SK-MEL-5 (cell line): ENCODE data around the gene POLR3B. TPM values are rescaled to one million over a fixed set of nuclear protein-coding genes. Genes with fewer than 3 reads are reported as not detected.
"Not testable (repeated sequence)": the region's sequence is repeated elsewhere in the genome, so short reads cannot be mapped to it uniquely, and the experiment has no call there.

Experiments
- DNase-seq: peaks from one replicate; pipeline ENCODE4 v3.0.0-alpha.2; 2016; ENCODE audit warnings: low read depth, low spot score
- in situ Hi-C: cut with HindIII; loops from 2 replicates; pipeline ENCODE4 v1.10.0; 2016; ENCODE audit warnings: low sequenced_read_pairs, high pct_unique_total_duplicates, low pct_unique_long_range_greater_than_20kb
- total RNA-seq: library from RNA; depleted of rRNA; stranded (reverse); fragments of >200 nt; shearing (Covaris generic); gene quantifications from 2 replicates; pipeline ENCODE4 v1.2.3, GENCODE V29; 2014

Gene POLR3B
- total RNA-seq, 1 experiment from 2014 or later: 12.4 TPM

DNA sequence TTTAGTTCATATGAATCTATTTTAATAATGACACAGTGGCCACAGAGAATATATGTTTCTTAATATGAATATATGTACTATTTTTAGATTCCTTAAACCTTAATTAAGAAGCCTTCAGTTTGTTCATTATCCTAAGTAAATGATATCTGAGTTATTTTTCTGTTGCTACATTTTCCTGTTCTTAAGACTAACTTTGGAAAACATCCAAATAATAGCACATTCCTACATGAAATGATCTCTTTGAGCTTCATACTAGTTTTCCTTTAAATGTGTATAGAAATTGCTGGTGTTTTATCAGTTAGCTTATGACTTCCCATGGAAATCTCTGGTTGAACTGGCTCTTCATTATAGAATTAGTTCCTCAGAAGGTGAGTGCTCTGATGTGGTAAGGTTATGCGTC, 72.1 kb downstream of the POLR3B start:
- in situ Hi-C loops: no loop called here
- no peak for DNase-seq

DNA sequence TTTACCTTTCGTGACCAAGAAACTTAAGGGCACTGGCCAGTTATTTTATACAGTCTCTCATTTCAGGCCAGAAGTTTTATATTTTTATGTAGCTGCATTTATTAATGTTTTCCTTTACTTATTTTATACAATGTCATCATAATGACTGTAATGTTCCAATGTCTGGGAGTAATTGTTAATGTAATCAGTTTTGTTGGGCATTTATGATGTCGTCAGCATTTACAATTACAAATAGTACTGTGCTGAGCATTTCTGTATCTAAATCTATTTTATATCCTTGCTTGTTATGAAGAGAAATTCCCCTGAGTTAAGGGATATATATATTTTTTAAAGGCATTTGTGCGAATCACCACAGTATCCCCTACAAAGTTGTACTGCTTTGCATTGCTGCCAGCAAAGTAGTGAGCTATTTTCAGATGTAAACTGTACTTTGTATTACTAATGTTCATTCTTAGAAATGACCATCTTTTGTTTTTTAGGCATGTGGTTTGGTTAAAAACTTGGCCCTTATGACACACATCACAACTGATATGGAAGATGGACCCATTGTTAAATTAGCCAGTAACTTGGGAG, 74.4 kb downstream of the POLR3B start:
- in situ Hi-C loops: no loop called here

DNA sequence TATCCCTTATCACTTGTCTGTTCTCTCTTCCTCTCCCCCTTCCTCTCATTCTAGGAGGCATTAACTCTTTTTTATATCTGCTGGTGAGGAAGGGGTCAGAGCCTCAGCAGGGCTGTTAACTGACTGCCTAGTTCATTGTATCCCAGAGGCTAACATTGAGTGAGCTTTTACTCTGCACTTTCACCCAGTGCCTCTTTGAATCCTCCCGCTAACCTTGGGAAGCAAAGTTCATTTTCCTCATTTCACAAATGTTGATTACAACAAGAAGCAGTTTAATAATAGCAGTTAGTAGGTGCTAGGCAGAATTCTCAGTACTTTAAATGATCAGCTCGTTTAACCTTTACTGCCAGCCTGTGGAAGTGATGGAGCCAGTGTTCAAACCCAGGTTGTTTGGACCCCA, 75.5 kb downstream of the POLR3B start:
- DNase-seq: no peak
- in situ Hi-C loops: no loop called here

More for the DNA sequence above, 74.4 kb downstream of the POLR3B start:
- no peak for DNase-seq

DNA sequence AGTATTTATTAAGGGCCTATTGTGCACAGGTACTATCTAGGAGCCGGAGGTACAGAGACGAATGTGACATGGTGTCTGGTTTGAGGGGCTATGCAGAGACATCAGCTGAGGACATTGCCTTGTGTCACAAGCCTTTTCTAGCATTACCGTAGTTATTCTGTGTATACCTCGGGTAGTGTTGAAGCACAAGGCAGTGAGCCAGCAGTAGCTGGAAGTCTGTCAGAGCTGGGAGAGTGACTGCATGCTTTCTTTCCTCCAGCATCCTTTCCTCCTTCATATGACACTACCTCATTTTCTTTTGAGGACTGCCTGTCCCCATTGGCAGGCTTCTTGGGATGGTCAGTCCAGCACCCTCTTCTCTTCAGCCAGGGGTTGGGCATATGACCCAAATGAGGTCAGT, 77.0 kb downstream of the POLR3B start:
- no peak for DNase-seq
- in situ Hi-C loops: no loop called here

DNA sequence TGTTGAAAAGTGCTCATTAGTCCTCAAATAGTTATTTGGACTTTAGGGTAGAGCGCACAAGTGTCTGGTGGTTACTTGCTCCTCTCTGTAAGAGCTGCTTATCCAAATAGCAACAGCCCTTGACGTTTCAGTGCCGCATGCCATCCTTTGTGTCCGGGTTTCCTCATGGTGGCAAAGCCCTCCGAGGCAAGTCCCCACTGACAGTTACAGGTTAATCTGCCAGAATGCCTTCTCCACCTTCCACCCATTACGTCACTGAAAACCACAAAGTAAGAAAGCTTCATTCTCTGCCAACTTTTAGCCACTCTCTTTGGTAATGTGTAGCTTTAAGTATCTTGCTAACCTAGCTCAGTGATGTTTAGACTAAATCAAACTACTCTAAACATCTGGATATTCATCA, 78.6 kb downstream of the POLR3B start:
- no peak for DNase-seq
- in situ Hi-C loops: no loop called here

DNA sequence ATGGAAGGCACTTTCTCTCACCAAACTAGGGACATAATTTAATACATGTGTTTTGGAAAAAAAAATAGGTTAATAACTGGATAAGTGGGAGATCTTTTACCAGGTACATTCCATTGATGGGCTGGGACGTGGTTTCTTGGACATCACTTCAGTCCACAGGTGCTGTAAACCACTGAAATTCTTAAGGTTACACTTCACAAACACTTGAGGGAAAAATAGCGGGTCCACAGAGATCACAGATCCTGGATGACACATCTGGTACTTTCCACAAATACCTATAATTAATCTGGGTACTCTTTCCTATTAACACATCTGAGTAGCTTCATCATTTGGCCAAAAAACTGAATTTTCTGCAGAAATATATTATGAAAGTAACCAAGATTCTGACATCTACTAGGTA, 85.0 kb downstream of the POLR3B start:
- no peak for DNase-seq
- in situ Hi-C loops: no loop called here

DNA sequence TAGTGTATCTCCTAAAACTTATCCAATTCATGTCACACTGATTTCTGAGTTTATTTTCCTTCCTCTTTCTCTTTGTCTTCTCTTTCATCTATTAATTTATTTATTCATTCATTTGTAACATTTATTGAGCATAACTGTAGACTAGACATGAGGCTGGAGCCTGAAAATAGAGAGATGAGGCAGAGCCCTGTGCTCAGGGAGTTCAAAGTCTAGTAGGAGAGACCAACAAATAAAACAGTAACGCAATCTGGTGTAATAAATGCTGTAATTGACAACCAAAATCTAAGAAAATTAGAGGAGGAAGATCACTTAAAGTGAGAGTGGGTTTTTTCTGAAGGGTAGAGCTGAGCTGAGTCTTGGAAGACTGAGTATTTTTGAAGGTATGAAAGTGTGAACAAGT, 87.5 kb downstream of the POLR3B start:
- DNase-seq: no peak
- in situ Hi-C loops: no loop called here

DNA sequence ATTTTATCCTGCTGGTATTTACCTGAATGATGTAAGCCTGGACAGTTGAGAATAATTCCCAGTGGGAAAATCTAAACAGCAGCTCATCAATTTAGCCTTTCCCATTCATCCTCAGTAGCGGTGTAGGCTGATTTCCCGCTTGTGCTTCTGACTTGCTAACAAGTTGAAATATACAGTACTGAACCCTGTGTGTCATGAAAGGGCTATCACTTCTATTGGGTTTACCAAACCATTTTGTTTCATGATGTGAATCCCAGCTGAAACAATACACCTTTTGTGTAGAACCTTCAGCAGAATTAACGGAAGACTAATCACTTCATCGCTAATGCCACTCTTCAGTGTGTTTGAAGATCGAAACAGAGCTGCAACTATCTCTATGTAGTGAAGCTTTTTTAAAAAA, 88.4 kb downstream of the POLR3B start:
- DNase-seq: peak; percentile 63
- in situ Hi-C loops: no loop called here

DNA sequence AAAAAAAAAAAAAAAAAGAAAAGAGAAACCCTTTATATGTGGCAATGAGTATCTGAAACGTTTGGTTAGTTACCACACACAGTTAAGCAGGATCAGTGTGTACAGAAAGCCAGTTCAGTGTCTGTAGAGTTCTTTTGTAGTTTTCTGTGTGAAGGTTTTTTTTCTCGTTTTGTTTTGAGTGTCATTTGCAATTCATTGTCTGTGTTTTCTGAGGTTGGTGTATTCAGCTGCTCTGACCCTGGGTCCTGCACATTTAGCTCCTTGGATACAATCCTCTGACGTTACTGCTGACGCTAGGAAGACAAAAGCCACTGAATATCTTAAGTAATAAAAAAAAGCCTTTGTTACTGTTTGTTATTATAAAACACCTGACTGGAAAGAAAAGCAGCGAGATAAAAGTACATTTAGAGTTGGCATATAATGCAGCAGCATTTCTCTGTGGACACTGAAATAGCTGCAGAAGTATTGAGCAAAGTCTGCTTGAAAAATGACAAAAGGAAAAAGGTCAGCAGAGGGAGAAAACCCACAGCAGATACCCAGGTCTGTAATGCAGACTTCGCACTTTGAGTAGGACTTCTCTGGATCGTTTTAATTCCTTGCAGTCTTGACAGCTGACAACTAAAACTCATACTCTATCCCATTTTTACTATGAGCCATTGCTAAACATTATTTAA, 89.0 kb downstream of the POLR3B start:
- in situ Hi-C loops: no loop called here
- DNase-seq: peak; percentile 36

DNA sequence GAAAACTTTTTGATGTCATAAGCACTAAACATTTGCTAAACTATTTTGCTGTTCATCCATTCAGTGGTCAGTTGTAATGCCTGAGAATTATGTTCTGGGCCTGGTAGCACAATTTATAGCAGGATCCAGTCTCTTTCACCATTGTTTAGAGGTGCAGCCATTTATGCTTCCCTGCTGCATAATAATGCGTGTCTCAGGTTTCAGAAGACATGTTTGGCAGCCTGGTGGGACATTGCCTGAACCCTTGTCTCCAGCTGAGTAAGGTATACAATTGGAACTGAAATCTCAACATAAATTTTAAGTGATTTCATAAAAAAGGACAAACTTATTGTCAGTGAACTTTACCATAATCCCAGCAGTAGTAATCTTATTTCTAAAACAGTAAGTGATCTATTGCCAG, 94.8 kb downstream of the POLR3B start:
- in situ Hi-C loops: no loop called here
- DNase-seq: no peak

DNA sequence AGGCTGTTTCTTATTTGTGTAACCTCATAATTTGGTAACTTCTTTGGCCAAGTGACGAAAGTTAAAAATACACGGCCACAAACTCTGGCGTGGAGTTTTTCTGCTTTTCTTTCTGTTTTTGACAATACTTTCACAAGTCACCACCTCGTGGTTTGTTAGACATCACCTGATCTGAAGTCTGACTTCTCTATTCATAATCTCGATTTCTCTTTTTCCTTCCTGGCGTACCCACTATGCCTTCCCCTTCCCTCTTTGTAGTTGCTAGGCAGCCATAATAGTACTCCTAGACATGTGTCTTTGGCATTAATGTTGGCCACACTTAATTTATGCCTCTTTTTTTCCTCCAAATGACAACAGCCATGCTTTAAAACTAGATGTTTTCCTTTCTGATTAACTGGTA, 97.6 kb downstream of the POLR3B start:
- in situ Hi-C loops: no loop called here
- DNase-seq: no peak

DNA sequence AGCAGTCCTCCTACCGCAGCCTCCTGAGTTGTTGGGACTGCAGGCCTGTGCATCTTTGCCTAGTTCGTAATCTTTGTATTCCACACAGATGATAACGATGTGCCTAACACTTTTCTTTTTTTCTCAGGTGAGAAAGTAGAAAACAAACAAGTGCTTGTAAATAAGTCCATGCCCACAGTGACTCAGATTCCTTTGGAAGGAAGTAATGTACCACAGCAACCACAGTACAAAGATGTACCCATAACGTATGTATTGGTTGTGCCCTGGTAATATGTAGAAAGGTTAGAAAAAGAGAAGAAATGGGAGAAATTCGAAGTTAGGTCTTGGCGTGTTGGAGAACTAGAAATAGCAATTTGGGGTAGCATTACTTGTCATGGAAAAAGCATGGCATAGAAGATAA, 101.6 kb downstream of the POLR3B start:
- DNase-seq: no peak
- in situ Hi-C loops: no loop called here

DNA sequence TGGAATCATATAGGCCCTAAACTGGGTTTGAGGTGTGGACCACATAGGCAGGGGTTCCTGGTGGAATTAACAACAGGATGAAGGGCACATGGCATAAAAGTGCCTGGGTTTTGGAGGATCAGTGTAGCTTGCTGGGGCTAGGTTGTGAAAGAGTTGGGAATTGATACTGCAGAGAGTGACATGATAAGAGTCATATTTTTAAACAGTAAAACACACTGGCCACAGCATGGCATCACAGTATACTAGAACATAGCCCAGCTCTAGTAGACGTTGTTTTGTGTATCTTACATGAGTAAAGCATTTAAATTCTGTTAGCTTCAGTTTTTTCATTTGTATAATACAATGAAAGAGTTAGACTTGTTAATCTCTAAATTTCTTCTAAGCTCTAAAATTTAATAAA, 102.0 kb downstream of the POLR3B start:
- in situ Hi-C loops: no loop called here
- DNase-seq: no peak

DNA sequence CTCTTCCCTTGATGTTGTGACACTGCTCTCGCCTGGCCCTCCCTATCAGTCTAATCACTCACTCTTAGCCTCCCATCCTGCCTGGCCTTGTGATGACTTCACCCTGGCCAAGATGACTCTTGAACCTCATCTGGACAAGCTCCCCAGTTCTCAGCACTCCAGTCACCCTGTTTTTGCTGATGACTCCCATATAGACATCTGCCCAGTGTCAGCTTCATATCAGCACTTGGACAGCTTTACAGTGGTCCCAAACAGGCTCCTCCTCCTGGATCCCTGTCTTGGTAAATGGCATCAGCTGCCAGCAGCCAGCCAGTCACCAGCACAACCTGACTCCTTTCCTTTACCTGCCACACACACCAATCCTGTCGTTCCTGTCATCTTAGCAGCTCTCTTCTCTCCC, 104.2 kb downstream of the POLR3B start:
- in situ Hi-C loops: no loop called here

DNA sequence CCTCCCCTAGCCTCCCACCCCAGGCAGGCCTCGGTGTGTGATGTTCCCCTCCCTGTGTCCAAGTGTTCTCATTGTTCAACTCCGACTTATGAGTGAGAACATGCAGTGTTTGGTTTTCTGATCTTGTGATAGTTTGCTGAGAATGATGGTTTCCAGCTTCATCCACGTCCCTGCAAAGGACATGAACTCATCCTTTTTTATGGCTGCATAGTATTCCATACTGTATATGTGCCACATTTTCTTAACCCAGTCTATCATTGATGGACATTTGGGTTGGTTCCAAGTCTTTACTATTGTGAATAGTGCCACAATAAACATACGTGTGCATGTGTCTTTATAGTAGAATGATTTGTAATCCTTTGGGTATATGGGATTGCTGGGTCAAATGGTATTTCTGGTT, 108.1 kb downstream of the POLR3B start:
- DNase-seq, in situ Hi-C loops: not testable (repeated sequence)

More for the DNA sequence above, 104.2 kb downstream of the POLR3B start:
- DNase-seq: no peak

DNA sequence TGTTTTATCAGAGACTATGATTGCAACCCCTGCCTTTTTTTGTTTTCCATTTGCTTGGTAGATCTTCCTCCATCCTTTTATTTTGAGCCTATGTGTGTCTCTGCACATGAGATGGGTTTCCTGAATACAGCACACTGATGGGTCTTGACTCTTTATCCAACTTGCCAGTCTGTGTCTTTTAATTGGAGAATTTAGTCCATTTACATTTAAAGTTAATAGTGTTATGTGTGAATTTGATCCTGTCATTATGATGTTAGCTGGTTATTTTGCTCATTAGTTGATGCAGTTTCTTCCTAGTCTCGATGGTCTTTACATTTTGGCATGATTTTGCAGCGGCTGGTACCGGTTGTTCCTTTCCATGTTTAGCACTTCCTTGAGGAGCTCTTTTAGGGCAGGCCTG, 118.1 kb downstream of the POLR3B start:
- in situ Hi-C loops, DNase-seq: not testable (repeated sequence)

DNA sequence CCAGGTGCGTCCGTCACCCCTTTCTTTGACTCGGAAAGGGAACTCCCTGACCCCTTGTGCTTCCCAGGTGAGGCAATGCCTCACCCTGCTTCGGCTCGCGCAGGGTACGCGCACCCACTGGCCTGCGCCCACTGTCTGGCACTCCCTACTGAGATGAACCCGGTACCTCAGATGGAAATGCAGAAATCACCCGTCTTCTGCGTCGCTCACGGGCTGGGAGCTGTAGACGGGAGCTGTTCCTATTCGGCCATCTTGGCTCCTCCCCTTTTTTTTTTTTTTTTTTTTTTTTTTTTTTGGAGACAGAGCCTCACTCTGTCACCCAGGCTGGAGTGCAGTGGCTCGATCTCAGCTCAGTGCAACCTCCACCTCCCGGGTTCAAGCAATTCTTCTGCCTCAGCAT, 120.1 kb downstream of the POLR3B start:
- DNase-seq, in situ Hi-C loops: not testable (repeated sequence)

DNA sequence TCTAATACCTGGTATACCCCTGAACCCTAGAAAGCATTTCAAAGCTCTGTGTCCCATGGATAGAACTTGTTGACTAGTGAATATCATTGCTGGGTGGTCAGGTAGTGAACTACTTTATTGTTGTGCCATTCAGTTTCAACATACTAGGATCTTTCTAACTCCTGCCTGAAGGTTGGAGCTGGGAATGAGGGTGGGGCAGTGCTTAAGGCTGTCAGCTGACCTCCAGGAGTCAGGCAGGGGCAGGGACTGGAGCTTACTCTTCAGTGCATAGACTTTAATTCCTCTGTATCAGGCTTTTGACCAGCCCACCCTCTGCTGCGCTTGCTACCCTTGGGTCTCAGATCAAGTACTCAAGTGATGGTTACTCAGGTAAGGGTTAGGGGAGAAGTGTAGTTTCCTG, 122.7 kb downstream of the POLR3B start:
- in situ Hi-C loops: no loop called here
- no peak for DNase-seq

DNA sequence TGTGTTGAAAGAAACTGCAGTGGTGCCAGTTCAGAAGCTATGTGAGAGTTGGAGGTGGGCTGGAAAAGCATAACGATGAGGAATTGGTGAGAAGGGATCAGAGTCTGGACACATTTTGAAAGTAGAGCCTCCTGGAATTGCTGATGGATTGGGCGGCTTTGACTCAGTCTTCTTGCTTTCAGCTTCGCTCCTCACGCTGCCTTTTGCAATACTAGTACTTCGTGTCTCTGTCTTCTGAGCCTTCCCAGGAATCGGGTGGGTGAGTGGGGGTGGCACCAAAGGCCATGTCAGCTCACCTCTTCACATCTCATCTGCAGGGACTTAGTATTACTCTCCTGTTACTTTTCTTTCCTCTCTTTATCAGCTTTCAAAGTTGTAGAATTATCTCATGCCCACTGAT, 123.7 kb downstream of the POLR3B start:
- DNase-seq: no peak
- in situ Hi-C loops: no loop called here

DNA sequence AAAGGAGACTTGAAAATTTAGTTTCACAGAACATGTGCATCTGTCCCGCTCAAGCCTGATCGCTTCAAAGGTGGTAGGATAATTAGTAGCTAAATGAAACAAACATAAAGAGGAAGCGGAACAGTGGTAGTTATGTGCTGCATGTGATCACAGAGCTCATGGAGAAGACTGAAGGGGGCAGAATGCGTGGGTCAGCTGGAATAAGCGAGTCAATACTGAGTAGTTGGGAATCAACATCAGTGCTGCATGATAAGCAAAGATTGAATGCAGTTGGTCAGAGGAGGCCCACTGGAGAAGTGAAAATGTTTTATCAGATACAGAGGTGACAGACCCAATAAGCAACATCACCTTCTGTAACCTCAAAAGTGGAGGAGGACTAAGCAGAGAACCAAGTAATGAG, 130.1 kb downstream of the POLR3B start:
- in situ Hi-C loops: no loop called here
- no peak for DNase-seq
